BE2C (cell line): ENCODE results near the gene PLCL2.

ENCODE experiments used
- DNase-seq: peaks from one replicate; pipeline ENCODE4 v3.0.0-alpha.2; 2020
- H3K27me3 ChIP-seq: fragments of 250-450 bp; sonication (Bioruptor Pico); 2 replicates; pipeline ENCODE4 v1.5.1; 2020; ENCODE audit warnings: mild to moderate bottlenecking
- H3K36me3 ChIP-seq: fragments of 250-450 bp; sonication (Bioruptor Pico); 2 replicates; pipeline ENCODE4 v1.5.1; 2020; ENCODE audit warnings: mild to moderate bottlenecking
- H3K4me1 ChIP-seq: fragments of 250-450 bp; sonication (Bioruptor Pico); 2 replicates; pipeline ENCODE4 v1.5.1; 2020
- H3K4me3 ChIP-seq: 2 replicates; pipeline ENCODE4 v1.5.1; 2011; ENCODE audit warnings: low read depth, low read length
- H3K9me3 ChIP-seq: fragments of 250-450 bp; sonication (Bioruptor Pico); 2 replicates; pipeline ENCODE4 v1.5.1; 2020
- CTCF ChIP-seq: IDR thresholded peaks from 2 replicates; pipeline ENCODE4 v1.5.1; 2012; ENCODE audit warnings: mild to moderate bottlenecking, low read depth, low read length

Gene PLCL2

GRCh38 chr3:16861432-16861831 is 23.3 kb upstream of the PLCL2 start:
- Histone ChIP-seq H3K4me1 (no peaks in the 10 kb centered on the region), H3K9me3 (no peaks in the 10 kb centered on the region)
- no peak for DNase-seq

DNA sequence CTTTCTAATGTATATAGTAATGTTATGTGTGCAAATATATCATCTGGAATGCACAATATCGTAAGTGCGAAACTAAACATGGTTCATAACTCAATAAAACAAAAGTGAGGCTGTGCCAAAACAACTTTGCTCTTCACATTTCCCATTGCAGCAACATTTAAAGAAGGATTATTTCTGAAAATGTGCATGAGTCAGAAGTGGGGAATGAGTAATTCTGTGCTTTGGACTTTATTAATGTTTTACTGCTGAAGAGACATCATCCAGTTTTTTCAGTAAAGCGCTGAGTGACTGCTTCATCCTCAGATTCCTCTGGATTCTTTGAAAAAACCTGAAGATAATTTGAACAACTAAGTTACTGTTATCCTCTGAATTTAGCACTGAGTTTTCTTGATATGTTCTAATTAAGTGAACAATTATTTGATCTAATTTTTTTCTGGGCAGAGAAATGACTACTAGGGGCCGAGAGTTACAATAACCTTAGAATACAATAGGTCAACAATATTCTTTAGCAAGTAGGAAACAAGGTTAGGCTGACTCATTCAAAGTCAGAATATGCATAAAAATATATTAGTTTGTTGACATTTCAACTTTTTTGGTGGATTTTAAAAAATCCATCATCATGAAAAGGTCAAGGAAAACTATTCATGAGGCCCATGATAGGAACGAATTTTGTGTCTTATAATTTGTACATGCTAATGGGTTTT is 20.0 kb upstream of the PLCL2 start:
- H3K4me1 ChIP-seq = no peaks in the 10 kb centered on the region
- no peak overlapping the region for H3K4me3 ChIP-seq
- H3K36me3 ChIP-seq = no peaks in the 10 kb centered on the region
- no peaks in the 10 kb centered on the region for H3K27me3 ChIP-seq
- H3K9me3 ChIP-seq = no peaks in the 10 kb centered on the region
- DNase-seq = no peak
- TF ChIP-seq CTCF = no peak

More at GRCh38 chr3:16861432-16861831, 23.3 kb upstream of the PLCL2 start:
- Histone ChIP-seq H3K36me3 (no peaks in the 10 kb centered on the region), H3K4me3 (no peak overlapping the region), H3K27me3 (no peaks in the 10 kb centered on the region)
- no peak for TF ChIP-seq CTCF

DNA sequence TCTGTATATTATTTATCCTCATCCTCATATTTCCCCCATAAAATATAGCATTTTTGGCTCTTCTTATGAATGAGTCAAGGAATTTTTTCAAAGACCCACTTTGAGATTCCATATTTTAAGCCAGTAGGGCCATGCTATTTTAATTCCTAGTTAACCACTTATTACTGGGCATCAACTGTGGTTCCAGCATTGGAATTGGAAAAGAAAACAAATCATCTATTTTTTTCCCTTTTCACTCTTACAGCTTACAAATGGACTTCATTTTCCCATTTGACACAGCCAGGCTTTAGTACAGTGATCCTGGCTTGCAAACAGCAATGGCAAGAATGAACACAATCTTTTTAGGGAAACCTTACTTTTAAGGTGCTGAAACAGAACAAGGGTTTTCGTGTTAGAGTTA is 19.4 kb upstream of the PLCL2 start:
- Histone ChIP-seq H3K4me1 (no peaks in the 10 kb centered on the region), H3K9me3 (no peaks in the 10 kb centered on the region), H3K36me3 (no peaks in the 10 kb centered on the region), H3K27me3 (no peaks in the 10 kb centered on the region), H3K4me3 (no peak overlapping the region)
- no peak for TF ChIP-seq CTCF
- DNase-seq = no peak

GRCh38 chr3:16866571-16866970 is 18.2 kb upstream of the PLCL2 start:
- Histone ChIP-seq H3K9me3 (no peaks in the 10 kb centered on the region), H3K36me3 (no peaks in the 10 kb centered on the region), H3K4me3 (no peak overlapping the region), H3K4me1 (no peaks in the 10 kb centered on the region), H3K27me3 (no peaks in the 10 kb centered on the region)
- DNase-seq = no peak
- TF ChIP-seq CTCF = no peak

DNA sequence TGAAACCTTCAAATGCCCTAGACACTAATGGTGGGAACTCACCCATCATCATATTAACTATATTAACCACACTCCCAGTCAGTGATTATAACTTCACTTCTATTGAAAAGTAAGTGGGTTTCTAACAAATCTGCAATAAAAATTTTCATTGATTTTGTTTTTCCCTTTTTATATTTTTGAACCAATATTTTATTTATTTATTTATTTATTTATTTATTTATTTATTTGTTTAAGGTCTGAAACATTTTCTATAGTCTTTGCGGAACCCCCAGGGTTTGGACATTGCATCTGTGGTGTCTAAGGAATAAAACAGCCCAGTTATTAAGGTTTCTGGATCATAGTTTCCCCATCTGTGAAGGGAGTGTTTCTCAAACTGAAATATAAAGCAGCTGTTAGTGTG is 16.2 kb upstream of the PLCL2 start:
- Histone ChIP-seq H3K9me3 (no peaks in the 10 kb centered on the region), H3K36me3 (no peaks in the 10 kb centered on the region), H3K4me3 (no peak overlapping the region), H3K4me1 (no peaks in the 10 kb centered on the region), H3K27me3 (no peaks in the 10 kb centered on the region)
- no peak for DNase-seq
- TF ChIP-seq CTCF = no peak

DNA sequence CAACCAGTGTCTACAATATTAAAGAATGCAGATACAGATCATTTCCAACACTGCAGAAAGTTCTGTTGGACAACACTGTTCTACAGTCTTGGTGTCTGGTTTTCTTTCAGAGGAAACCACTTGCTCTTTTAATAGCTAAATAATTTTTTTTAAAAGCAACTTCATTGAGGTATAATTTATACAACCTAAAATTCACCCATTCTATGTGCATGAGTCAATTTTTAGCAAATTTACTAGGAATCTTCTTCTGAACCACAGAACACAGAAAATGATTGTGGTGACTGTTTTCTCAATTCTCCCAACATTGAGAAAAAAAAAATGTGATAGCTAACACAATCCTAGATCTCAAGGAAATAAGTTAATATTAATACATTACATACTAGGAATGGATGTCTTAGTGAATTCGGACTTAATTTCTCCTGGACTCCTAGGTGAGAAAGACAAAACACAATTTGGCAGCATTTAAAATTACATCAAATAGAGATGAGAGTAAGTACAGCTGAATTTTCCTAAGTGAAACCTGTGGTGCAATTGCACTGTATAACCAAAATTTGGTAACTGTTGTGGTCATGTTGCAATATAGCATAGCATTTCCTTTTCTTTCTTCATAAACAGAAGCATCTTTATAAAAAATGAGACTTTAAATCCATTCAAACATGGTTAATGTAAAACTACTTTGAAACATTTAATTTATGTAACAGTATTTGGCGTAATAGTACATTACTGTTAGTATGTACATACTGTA is 15.3 kb upstream of the PLCL2 start:
- no peaks in the 10 kb centered on the region for H3K27me3 ChIP-seq
- no peaks in the 10 kb centered on the region for H3K4me1 ChIP-seq
- no peak overlapping the region for H3K4me3 ChIP-seq
- no peak for TF ChIP-seq CTCF
- H3K9me3 ChIP-seq = no peaks in the 10 kb centered on the region
- no peaks in the 10 kb centered on the region for H3K36me3 ChIP-seq
- no peak for DNase-seq
